AG09309 (cell line): ENCODE measurements around the gene AADAC.
"Not testable (repeated sequence)": the region's sequence is repeated elsewhere in the genome, so short reads cannot be mapped to it uniquely, and the experiment has no call there.

Experiments
- DNase-seq: peaks from one replicate; pipeline ENCODE4 v3.0.0-alpha.2; 2010; ENCODE audit warnings: low read depth
- H3K4me3 ChIP-seq: 2 replicates; pipeline ENCODE4 v1.5.1; 2011; ENCODE audit warnings: mild to moderate bottlenecking, low read depth, low read length, moderate library complexity; ENCODE audit not compliant: control insufficient read depth
- TF ChIP-seq, protein P1 (sequence below): IDR thresholded peaks from 2 replicates; pipeline ENCODE4 v1.5.1; 2011; ENCODE audit warnings: mild to moderate bottlenecking, low read depth, low read length, inconsistent platforms; ENCODE audit not compliant: insufficient read depth, control insufficient read depth; ENCODE audit errors: missing control alignments

Gene AADAC

DNA sequence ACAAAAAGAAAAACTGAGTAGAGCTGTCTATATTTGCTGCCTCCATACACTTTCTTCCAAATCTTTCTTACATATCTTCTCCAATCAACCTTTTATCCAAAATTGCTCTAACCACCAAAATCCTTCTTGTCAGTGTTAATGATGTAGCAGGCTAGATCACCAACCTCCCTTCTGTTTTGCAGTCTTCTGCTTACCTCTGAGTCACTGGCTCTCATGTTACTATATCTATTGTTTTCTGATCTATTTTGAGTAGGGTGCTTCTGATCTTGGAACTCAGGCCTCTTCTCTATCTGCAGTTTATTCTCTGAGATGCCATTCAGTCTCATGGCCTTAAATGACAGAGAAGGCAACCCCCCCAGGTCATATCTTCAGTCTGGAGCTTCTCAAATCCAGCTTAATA, 26.3 kb upstream of the AADAC start:
- DNase-seq = no peak
- TF ChIP-seq, protein P1, sequence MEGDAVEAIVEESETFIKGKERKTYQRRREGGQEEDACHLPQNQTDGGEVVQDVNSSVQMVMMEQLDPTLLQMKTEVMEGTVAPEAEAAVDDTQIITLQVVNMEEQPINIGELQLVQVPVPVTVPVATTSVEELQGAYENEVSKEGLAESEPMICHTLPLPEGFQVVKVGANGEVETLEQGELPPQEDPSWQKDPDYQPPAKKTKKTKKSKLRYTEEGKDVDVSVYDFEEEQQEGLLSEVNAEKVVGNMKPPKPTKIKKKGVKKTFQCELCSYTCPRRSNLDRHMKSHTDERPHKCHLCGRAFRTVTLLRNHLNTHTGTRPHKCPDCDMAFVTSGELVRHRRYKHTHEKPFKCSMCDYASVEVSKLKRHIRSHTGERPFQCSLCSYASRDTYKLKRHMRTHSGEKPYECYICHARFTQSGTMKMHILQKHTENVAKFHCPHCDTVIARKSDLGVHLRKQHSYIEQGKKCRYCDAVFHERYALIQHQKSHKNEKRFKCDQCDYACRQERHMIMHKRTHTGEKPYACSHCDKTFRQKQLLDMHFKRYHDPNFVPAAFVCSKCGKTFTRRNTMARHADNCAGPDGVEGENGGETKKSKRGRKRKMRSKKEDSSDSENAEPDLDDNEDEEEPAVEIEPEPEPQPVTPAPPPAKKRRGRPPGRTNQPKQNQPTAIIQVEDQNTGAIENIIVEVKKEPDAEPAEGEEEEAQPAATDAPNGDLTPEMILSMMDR = no peak

DNA sequence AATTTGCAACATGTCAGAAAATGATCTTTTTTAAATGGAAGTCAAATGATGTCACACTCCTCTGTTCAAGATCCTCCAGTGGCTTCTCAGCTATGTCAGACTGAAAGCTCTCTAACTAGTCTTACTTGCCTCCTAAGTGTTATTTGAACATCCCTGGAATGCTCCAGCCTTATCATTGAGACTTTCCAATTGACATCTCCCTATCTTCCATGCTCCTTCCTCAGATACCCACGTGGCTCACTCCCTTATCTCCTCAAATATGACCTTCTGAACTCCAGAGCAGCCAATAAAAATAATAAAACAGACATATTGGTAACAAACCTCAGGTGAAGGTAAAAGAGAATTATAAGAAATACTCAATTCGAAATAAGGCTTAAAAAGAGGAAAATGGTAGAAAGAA, 25.5 kb upstream of the AADAC start:
- no peak overlapping the region for H3K4me3 ChIP-seq
- DNase-seq = no peak
- TF ChIP-seq, protein P1 = no peak

More for the DNA sequence above, 26.3 kb upstream of the AADAC start:
- H3K4me3 ChIP-seq = no peak overlapping the region

DNA sequence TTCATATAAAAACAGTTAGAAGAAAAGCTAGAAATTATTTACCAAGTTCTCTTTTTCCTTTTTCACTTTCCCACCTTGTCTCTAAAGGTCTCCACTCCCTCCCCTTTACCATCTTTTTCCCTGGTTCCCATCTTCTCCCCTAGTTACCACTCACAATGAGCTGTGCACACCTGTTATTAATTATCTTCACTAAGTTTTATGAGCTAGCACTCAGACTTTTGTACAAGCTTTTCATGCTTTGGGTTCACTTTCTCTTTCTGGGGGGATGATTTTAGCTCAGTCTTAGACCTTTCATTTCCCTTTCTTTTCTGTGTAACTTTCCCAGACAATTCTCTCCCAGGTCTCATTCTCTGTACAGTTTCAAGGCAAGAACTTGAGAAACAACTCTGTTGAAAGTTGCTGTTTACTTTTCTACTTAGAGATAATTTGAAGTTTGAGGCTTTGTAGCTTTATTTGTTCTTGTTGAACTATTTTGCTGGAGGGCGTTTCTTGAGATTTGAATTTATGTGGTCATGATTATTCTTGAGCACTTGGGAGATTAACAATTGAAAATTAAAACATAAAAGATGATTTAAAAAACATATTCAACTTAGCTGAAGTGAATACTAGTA, 24.0 kb upstream of the AADAC start:
- TF ChIP-seq, protein P1 = no peak
- DNase-seq = no peak

DNA sequence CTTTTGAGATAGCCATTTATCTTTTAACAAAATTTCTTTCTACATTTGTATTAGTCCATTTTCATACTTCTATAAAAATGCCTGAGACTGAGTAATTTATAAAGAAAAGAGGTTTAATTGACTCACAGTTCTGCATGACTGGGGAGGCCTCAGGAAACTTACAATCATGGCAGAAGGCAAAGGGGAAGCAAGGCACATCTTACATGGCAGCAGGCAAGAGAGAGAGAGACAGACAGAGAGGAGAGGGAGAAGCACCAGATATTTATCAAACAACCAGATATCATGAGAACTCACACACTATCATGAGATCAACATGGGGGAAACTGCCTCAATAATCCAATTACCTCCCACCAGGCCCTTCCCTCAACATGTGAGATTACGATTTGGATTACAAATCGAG, 23.2 kb upstream of the AADAC start:
- DNase-seq, H3K4me3 ChIP-seq: not testable (repeated sequence)

More for the DNA sequence above, 24.0 kb upstream of the AADAC start:
- H3K4me3 ChIP-seq = no peak overlapping the region

DNA sequence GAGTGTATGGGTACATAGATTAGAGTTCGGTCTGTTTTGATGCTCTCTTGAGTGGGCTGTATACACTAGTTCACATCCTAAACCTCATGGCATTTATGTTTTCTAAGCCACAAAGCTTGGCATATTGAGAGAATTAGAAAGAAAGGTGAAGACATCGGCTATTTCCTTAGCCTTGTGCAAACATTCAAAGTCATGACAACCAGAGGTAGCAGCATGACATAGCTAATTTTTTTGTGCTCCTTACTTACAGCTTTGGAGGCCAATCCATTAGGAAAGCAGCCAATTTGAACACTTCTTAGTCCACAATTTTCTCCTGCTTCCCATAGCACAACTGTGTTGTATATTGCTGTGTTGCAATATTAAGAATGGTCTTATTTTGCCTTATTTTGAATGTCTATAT, 21.5 kb upstream of the AADAC start:
- TF ChIP-seq, protein P1 = no peak
- no peak overlapping the region for H3K4me3 ChIP-seq
- no peak for DNase-seq

DNA sequence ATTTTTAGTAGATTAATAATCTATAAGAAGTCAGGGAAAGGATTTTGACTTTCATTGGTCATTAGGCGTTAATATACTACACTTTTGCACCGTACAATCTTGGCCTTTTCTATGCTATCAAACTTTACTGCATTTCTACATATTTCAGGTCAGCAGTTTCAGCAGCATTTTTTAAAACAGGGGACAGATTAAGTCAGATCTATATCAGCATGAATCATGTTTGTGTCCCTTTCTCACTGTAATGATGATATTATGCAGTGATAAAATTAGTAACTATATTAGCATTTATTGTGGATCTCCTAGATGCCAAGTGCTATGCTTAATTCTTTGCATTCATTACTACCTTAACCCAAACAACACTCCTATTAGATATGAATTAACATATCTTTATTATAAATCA, 20.3 kb upstream of the AADAC start:
- H3K4me3 ChIP-seq = no peak overlapping the region
- no peak for DNase-seq
- TF ChIP-seq, protein P1 = no peak

DNA sequence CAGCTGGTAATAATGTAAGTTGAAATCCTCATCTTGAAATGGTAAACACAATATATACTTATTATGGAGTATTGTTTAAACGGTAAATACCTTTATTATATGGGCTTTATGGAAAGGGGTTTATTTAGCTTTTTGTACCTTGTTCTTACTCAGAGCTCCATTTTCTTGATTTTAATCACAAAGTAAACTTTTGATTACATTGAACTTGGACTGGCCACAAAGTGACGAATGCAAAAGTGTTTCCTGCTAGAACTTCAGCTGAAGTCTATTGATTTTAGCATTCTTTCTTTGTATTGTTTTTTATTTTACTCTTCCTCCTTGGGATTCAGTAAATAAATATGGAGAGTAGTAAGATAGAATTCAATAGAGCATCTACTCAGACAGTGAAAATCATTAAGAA, 19.8 kb upstream of the AADAC start:
- TF ChIP-seq, protein P1 = no peak
- no peak for DNase-seq
- H3K4me3 ChIP-seq = no peak overlapping the region
